CD4-positive, alpha-beta T cell treated with Interleukin-6 at 100 ng/mL for 8 hours (primary cell): Measurements from ENCODE around the gene TMEM123.
"Not testable (repeated sequence)": the region's sequence is repeated elsewhere in the genome, so short reads cannot be mapped to it uniquely, and the experiment has no call there.

Experiments
- DNase-seq: peaks from one replicate; pipeline ENCODE4 v3.0.0-alpha.2; 2020; ENCODE audit warnings: mixed read lengths, low spot score

Gene TMEM123

DNA sequence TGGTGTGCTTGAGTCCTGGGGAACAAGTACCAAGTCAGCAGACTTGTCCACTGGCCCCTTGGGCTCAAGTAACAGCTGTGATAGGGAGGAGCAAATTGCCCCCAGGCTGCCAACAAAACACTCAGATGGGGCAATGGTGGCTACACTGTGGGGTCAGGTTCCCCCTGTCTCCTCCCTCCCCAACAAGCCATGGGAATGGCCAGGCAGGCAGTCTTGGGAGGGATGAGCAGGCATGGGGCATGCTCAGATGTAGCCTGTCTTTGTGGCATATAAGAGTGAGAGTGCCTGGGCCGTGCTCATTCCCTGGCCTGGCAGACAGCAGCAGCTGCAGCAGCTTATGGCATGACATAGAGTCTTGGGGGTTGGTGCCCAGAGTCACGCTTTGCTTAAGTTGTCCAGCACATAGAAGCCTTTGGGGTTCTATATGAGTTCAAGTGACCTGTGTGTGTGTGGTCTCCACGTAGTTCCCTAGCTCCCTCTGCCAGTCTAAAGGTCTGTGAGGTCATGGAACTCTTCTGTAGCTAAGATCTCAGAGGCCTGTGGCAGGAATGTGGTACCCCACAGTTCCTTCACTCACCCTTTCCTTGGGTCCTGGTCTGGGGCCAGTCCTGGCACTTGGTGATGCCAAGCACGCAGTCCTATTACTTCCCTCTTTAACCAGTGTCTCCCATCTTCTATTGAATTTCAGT is 60.9 kb downstream of the TMEM123 start:
- DNase-seq, result no peak

GRCh38 chr11:102390667-102391465 is 61.7 kb downstream of the TMEM123 start:
- DNase-seq, result peak; percentile 52

DNA sequence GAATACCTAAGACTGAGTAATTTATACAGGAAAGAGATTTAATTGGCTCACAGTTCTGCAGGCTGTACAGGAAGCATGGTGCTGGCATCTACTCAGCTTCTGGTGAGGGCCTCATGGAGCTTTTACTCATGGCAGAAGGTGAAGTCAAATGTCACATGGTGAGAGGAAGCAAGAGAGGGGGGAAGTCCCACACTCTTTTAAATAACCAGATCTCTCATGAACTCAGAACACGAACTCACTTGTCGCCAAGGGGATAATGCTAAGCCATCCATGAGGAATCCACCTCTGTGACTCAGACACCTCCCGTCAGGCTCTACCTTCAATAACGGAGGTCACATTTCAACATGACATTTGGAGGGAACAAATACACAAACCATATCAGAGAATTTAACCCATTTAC is 63.3 kb downstream of the TMEM123 start:
- DNase-seq, result no peak

GRCh38 chr11:102387043-102387781 is 65.4 kb downstream of the TMEM123 start:
- DNase-seq, result no peak

DNA sequence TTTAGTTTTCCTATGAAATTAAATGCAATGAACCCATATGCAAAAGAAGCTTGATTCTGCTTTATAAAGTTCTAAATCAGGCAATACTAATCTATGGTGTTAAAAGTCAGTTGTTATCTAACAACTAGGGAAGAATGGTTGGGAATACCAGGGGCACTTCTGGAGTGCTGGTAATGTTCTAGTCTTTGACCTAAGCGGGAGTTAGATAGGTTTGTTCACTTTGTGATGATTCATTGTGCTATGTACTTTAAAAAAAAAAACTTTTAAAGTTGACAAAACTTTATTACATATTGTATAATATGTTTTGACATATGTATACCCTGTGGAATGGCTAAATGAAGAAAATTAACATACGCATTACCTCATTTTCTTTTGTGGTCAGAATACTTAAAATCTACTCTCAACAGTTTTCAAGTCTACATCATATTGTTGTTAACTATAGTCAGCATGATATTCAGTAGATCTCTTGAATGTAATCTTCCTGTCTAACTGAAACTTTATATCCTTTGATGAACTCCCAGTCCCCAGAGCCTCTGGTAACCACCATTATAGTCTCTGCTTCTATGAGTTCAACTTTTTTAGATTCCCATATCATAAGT is 66.3 kb downstream of the TMEM123 start:
- no peak for DNase-seq

GRCh38 chr11:102385085-102386007 is 67.2 kb downstream of the TMEM123 start:
- no peak for DNase-seq

- no peak for DNase-seq
Observed at GRCh38 chr11:102384419-102385079, 68.0 kb downstream of the TMEM123 start.

- DNase-seq, result no peak
Observed at GRCh38 chr11:102383839-102384238, 68.7 kb downstream of the TMEM123 start.

- DNase-seq, result no peak
Observed at GRCh38 chr11:102382384-102382783, 70.2 kb downstream of the TMEM123 start.

- no peak for DNase-seq
Observed at GRCh38 chr11:102378818-102379217, 73.7 kb downstream of the TMEM123 start.

GRCh38 chr11:102377891-102378290 is 74.7 kb downstream of the TMEM123 start:
- no peak for DNase-seq

- DNase-seq, result no peak
Observed at GRCh38 chr11:102375720-102376399, 76.7 kb downstream of the TMEM123 start.

DNA sequence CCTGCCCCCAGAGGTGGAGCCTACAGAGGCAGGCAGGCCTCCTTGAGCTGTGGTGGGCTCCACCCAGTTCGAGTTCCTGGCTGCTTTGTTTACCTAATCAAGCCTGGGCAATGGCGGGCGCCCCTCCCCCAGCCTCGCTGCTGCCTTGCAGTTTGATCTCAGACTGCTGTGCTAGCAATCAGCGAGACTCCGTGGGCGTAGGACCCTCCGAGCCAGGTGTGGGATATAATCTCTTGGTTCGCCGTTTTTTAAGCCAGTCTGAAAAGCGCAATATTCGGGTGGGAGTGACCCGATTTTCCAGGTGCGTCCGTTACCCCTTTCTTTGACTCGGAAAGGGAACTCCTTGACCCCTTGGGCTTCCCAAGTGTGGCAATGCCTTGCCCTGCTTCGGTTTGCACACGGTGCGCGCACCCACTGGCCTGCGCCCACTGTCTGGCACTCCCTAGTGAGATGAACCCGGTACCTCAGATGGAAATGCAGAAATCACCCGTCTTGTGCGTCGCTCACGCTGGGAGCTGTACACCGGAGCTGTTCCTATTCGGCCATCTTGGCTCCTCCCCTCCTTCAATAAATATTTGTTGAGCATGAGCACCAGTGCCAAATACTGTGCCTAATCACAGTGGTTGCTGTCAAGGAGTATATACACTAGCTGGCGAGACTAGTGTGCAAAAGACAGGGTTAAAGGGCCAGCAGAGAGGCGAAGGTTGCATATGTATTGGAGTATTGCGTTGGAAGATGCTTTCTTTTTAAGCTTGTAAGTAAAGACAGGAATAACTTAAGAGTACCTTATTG is 77.7 kb downstream of the TMEM123 start:
- DNase-seq, result not testable (repeated sequence)

DNA sequence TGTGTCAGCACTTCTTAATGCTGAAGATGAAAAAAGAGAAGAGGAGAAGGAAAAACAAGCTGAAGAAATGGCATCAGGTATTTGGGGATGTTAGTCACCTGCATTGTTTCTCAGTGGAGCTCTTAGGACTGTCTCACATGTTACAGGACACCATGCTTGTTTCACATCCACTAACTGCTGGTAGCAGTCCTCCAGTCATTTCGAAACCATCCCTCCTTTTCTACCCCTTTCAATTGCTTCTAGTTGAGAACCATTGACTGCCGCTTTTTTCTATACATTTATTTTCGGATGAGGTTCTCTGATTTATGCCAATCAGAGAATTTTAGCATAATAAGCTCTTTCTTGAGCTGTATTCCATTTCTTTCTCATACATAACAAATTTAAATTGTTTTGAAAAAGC is 84.1 kb downstream of the TMEM123 start:
- no peak for DNase-seq

DNA sequence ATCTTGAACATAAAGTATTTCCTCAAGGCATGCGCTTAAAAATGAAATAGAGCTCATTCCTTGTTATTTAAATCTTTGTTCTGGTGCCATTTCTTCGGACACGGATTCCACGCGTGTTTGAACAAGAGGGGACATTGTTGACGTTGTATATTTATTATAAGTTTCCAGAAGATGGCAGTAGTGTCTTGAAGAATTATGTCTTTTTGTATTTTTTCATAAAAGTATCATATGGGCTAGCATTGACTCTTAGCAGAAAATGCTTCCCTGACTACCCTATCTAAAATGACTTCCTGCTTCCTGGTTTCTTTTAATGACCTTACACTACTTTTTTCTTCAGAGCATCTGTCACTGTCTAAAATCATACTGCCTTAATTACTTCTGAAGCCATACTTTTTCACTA is 85.2 kb downstream of the TMEM123 start:
- DNase-seq, result peak; percentile 33

DNA sequence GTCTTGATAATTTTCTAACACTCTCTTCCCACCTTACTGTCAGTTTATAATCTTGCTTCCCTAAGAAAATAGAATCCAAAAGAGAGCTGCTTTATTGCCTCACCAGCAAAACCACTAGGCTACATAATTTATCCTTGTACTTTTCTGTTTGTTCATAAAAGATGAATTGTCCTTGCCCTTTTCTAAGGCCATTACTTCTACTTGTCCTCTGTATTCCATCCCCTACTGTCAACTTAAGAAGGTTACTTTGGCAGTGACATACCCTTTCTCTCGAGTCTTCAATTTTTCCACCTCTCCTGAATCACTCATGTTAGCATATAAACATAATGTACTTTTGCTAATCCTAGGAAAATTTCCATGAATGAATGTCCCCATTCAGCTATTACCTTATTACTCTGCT is 87.6 kb downstream of the TMEM123 start:
- DNase-seq, result no peak

GRCh38 chr11:102361086-102362031 is 91.2 kb downstream of the TMEM123 start:
- peak; percentile 67 for DNase-seq

GRCh38 chr11:102360681-102361080 is 91.9 kb downstream of the TMEM123 start:
- DNase-seq, result peak; percentile 25
